Uterus (tissue), 2 donors: Measurements from ENCODE around the gene TTC16.

Source experiments
- POLR2A ChIP-seq, 2 donors: fragments of 450-650 bp; IDR thresholded peaks; one replicate each; pipeline ENCODE4 v1.6.1; 2016; ENCODE audit warnings: antibody characterized with exemption in 2 of 2, mild to moderate bottlenecking in 1 of 2, moderate library complexity in 1 of 2
- TF ChIP-seq, protein P1 (sequence below), 4 experiments: fragments of 200-600 bp in 2 of 4; fragments of 450-650 bp in 2 of 4; sonication (generic) in 2 of 4; IDR thresholded peaks; one replicate each; pipeline ENCODE4 v1.5.1; 2016 to 2019; ENCODE audit warnings: antibody characterized with exemption in 4 of 4, mild to moderate bottlenecking in 2 of 4, moderate library complexity in 1 of 4

DNA sequence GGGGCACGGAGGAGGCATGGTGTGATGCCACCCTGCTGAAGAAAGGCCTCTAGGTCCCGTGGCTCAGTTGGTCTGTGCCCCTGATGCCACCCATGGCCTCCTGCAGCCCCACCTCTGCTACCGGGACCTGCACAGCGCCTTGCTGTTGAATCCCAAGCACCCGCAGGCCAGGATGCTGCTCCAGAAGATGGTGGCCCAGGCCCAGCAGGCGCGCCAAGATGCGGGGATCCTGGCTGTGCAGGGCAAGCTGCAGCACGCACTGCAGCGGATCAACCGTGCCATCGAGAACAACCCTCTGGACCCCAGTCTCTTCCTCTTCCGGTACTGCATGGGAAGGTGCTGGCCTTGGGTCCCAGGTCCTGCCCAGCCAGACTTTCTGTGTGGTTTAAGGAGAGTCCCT lies 7.1 kb downstream of the TTC16 start:
- TF ChIP-seq, protein P1, sequence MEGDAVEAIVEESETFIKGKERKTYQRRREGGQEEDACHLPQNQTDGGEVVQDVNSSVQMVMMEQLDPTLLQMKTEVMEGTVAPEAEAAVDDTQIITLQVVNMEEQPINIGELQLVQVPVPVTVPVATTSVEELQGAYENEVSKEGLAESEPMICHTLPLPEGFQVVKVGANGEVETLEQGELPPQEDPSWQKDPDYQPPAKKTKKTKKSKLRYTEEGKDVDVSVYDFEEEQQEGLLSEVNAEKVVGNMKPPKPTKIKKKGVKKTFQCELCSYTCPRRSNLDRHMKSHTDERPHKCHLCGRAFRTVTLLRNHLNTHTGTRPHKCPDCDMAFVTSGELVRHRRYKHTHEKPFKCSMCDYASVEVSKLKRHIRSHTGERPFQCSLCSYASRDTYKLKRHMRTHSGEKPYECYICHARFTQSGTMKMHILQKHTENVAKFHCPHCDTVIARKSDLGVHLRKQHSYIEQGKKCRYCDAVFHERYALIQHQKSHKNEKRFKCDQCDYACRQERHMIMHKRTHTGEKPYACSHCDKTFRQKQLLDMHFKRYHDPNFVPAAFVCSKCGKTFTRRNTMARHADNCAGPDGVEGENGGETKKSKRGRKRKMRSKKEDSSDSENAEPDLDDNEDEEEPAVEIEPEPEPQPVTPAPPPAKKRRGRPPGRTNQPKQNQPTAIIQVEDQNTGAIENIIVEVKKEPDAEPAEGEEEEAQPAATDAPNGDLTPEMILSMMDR (IDR thresholded peaks at IDR 0.05) = no peak
- no peak for TF ChIP-seq POLR2A (IDR thresholded peaks at IDR 0.05)
